B cell (primary cell): ENCODE results near the gene SLC25A48. TPM values are rescaled to one million over a fixed set of nuclear protein-coding genes. Genes with fewer than 3 reads are reported as not detected.

Source experiments
- ATAC-seq: fragments of 200-7000 bp; cut with Tn5 transposase; one replicate; pipeline ENCODE4 v1.10.0; 2021; ENCODE audit warnings: low read depth, mild to moderate bottlenecking, moderate number of reproducible peaks, moderate library complexity
- CTCF ChIA-PET: fragments of 350-600 bp; sonication (Branson Sonifier 250); formaldehyde crosslinking; loops from one replicate; lab custom pipeline; 2021; ENCODE audit warnings: antibody characterized with exemption, inconsistent platforms; lab: Charles Lee
- POLR2A ChIA-PET: fragments of 350-600 bp; sonication (Branson Sonifier 250); formaldehyde crosslinking; loops from one replicate; lab custom pipeline; 2021; ENCODE audit warnings: antibody characterized with exemption; lab: Charles Lee
- DNase-seq: peaks from one replicate; pipeline ENCODE4 v3.0.0; 2013
- H2AFZ ChIP-seq: 2 replicates; pipeline ENCODE4 v1.6.1; 2012; ENCODE audit warnings: mild to moderate bottlenecking, low read depth, low read length; ENCODE audit not compliant: insufficient read depth, poor library complexity, severe bottlenecking
- H3K27ac ChIP-seq, 2 donors: 1 replicate in 1 of 2; 2 replicates in 1 of 2; pipeline ENCODE4 v1.5.1; 2012 to 2013; ENCODE audit warnings: low read length in 2 of 2, mild to moderate bottlenecking in 2 of 2, moderate library complexity in 1 of 2
- H3K27me3 ChIP-seq, 4 experiments: fragments of 200-600 bp in 1 of 4; sonication (generic) in 1 of 4; replicated peaks in 1 of 4; 1 replicate in 2 of 4; 2 replicates in 2 of 4; pipeline versions ENCODE4 v1.6.1 to v1.7.0; 2013 to 2016; ENCODE audit warnings: low read length in 3 of 4, mild to moderate bottlenecking in 2 of 4, mixed read lengths in 1 of 4, moderate library complexity in 1 of 4; ENCODE audit not compliant: insufficient read depth in 4 of 4, control insufficient read depth in 3 of 4; ENCODE audit errors: control extremely low read depth in 1 of 4
- H3K36me3 ChIP-seq, 2 experiments: replicated peaks in 1 of 2; 1 replicate in 1 of 2; 2 replicates in 1 of 2; pipeline versions ENCODE4 v1.6.1 to v1.7.1; 2013; ENCODE audit warnings: low read length in 1 of 2; ENCODE audit not compliant: insufficient read depth in 2 of 2, control insufficient read depth in 1 of 2; ENCODE audit errors: control extremely low read depth in 1 of 2, extremely low read depth in 1 of 2
- H3K4me1 ChIP-seq, 2 donors: fragments of 200-600 bp in 1 of 2; sonication (generic) in 1 of 2; 1 replicate in 1 of 2; 2 replicates in 1 of 2; pipeline versions ENCODE4 v1.5.1 to v1.6.1; 2013 to 2017; ENCODE audit warnings: low read length in 2 of 2; ENCODE audit not compliant: control insufficient read depth in 2 of 2, insufficient read depth in 2 of 2
- H3K4me2 ChIP-seq: replicated peaks from 2 replicates; pipeline ENCODE3; 2012; ENCODE audit warnings: mild to moderate bottlenecking, low read depth, low read length; ENCODE audit not compliant: poor library complexity, severe bottlenecking
- H3K4me3 ChIP-seq, 5 experiments: fragments of 200-600 bp in 1 of 5; sonication (generic) in 1 of 5; 1 replicate in 3 of 5; 2 replicates in 2 of 5; pipeline versions ENCODE4 v1.5.1 to v1.7.0; 2011 to 2016; ENCODE audit warnings: low read length in 4 of 5, mild to moderate bottlenecking in 4 of 5, low read depth in 2 of 5, control low read depth in 1 of 5, moderate library complexity in 1 of 5; ENCODE audit not compliant: insufficient read depth in 1 of 5; ENCODE audit errors: control extremely low read depth in 1 of 5, extremely low read depth in 1 of 5
- H3K79me2 ChIP-seq: fragments of 200-600 bp; sonication (generic); one replicate; pipeline ENCODE4 v1.6.0; 2016; ENCODE audit warnings: low read length; ENCODE audit not compliant: control insufficient read depth, insufficient read depth
- H3K9ac ChIP-seq: fragments of 200-600 bp; sonication (generic); 2 replicates; pipeline ENCODE4 v1.6.1; 2017; ENCODE audit warnings: mild to moderate bottlenecking, low read length, moderate library complexity
- H3K9me3 ChIP-seq, 3 donors: one replicate each; pipeline versions ENCODE4 v1.6.1 to v1.7.1; 2013; ENCODE audit warnings: low read length in 2 of 3; ENCODE audit not compliant: control insufficient read depth in 2 of 3, insufficient read depth in 1 of 3; ENCODE audit errors: control extremely low read depth in 1 of 3
- H4K20me1 ChIP-seq: 2 replicates; pipeline ENCODE4 v1.6.0; 2012; ENCODE audit warnings: mild to moderate bottlenecking, low read length; ENCODE audit not compliant: insufficient read depth, control insufficient read depth, poor library complexity, severe bottlenecking
- H3K27ac Mint-ChIP-seq: one replicate; pipeline ENCODE4 v1.8.0; 2021; ENCODE audit warnings: mixed read lengths
- H3K27me3 Mint-ChIP-seq: one replicate; pipeline ENCODE4 v1.8.0; 2021; ENCODE audit warnings: mixed read lengths
- H3K4me1 Mint-ChIP-seq: one replicate; pipeline ENCODE4 v1.8.0; 2021; ENCODE audit warnings: mixed read lengths
- H3K4me3 Mint-ChIP-seq: one replicate; pipeline ENCODE4 v1.8.0; 2021; ENCODE audit warnings: mixed read lengths
- H3K9me3 Mint-ChIP-seq: one replicate; pipeline ENCODE4 v1.8.0; 2022; ENCODE audit warnings: mixed read lengths; ENCODE audit not compliant: insufficient read depth
- EZH2 ChIP-seq: IDR thresholded peaks from 2 replicates; pipeline ENCODE4 v1.6.1; 2012; ENCODE audit warnings: borderline replicate concordance, low read depth, mild to moderate bottlenecking, moderate library complexity, low read length; ENCODE audit not compliant: insufficient read depth, poor library complexity, severe bottlenecking
- WGBS: methylation state at CpG from one replicate; pipeline ENCODE4 v1.1.5; 2013; ENCODE audit warnings: missing lambda C conversion rate; ENCODE audit not compliant: insufficient coverage; 5-methylcytosine and 5-hydroxymethylcytosine counted together
- intact Hi-C: fragments of 100-400 bp; cut with micrococcal nuclease; formaldehyde crosslinking; loops from one replicate; pipeline ENCODE4 v1.10.0; 2022
- polyA plus RNA-seq: library from polyadenylated mRNA; depleted of rRNA; stranded (reverse); fragments of >200 nt; gene quantifications from 2 replicates; pipeline ENCODE4 v1.2.3, GENCODE V29; 2012
- total RNA-seq, 2 donors: library from RNA; stranded (reverse); fragments of 120-200 nt in 1 of 2; gene quantifications; 1 replicate in 1 of 2; 2 replicates in 1 of 2; pipeline versions ENCODE4 v1.2.3 to v1.2.4, GENCODE V29; 2013 to 2022
- TF ChIP-seq, protein P1 (sequence below): fragments of 200-600 bp; IDR thresholded peaks from one replicate; pipeline ENCODE4 v1.8.0; 2022; ENCODE audit warnings: antibody characterized with exemption, mild to moderate bottlenecking

The SLC25A48 gene
- total and polyA plus RNA-seq, 2 donors (not counting 1 experiment from before 2014, with no cell fraction given) = not detected

DNA sequence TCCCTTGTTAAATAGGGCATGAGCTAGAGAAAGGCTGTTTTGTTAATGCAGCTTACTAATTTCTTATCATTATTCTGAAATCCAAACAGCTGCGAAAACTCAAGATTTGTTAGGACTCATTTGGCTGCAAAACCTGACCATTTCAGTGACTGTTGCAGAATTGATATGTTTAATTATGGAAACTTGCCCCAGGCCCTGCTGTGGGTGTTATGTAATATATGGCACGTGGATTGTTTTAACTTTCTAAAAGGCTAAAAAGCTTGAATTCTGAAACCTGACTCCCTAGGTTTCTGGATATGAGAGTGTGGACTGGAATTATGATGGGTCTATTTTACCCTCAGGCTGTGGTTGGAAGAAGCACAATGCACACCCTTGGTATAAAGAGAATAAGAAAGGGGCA, 56.8 kb downstream of the SLC25A48 start:
- peaks cover 5% of the 10 kb centered on the region for H3K4me1 Mint-ChIP-seq
- no peak overlapping the region for H3K27ac ChIP-seq
- peaks cover 0 to 5% of the 10 kb centered on the region in 2 donors for H3K4me1 ChIP-seq
- no peak overlapping the region for H2AFZ ChIP-seq
- H3K27ac Mint-ChIP-seq = no peak overlapping the region
- no peaks in the 10 kb centered on the region for H3K36me3 ChIP-seq
- WGBS = 90% methylated on average over 2 of the region's 2 CpGs
- H3K4me2 ChIP-seq = no peak overlapping the region
- no peaks in the 10 kb centered on the region for H3K9me3 ChIP-seq
- ChIA-PET POLR2A (no interaction called here), CTCF (interaction anchor here (0.6 to 2.2 kb wide), 3 partner anchors 9 to 321 kb away, joined by 3 to 21 read pairs (median 4); no protein-coding TSS in a partner anchor)
- TF ChIP-seq, protein P1, sequence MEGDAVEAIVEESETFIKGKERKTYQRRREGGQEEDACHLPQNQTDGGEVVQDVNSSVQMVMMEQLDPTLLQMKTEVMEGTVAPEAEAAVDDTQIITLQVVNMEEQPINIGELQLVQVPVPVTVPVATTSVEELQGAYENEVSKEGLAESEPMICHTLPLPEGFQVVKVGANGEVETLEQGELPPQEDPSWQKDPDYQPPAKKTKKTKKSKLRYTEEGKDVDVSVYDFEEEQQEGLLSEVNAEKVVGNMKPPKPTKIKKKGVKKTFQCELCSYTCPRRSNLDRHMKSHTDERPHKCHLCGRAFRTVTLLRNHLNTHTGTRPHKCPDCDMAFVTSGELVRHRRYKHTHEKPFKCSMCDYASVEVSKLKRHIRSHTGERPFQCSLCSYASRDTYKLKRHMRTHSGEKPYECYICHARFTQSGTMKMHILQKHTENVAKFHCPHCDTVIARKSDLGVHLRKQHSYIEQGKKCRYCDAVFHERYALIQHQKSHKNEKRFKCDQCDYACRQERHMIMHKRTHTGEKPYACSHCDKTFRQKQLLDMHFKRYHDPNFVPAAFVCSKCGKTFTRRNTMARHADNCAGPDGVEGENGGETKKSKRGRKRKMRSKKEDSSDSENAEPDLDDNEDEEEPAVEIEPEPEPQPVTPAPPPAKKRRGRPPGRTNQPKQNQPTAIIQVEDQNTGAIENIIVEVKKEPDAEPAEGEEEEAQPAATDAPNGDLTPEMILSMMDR = no peak
- no peak for TF ChIP-seq EZH2
- no peaks in the 10 kb centered on the region for H4K20me1 ChIP-seq
- no peak overlapping the region for H3K4me3 ChIP-seq
- no peaks in the 10 kb centered on the region for H3K79me2 ChIP-seq
- H3K27me3 Mint-ChIP-seq = peaks cover 21% of the 10 kb centered on the region
- intact Hi-C loops = no loop called here
- DNase-seq = no peak
- no peak for ATAC-seq
- peaks cover 0 to 4% (median 3%) of the 10 kb centered on the region in 4 experiments for H3K27me3 ChIP-seq
- H3K9me3 Mint-ChIP-seq = no peaks in the 10 kb centered on the region
- no peak overlapping the region for H3K4me3 Mint-ChIP-seq
- no peak overlapping the region for H3K9ac ChIP-seq

GRCh38 chr5:135891791-135892190, 57.3 kb downstream of the SLC25A48 start:
- Histone ChIP-seq H3K4me1 (peaks cover 0 to 5% of the 10 kb centered on the region in 2 donors), H3K9ac (no peak overlapping the region), H3K27ac (no peak overlapping the region), H2AFZ (no peak overlapping the region), H3K9me3 (no peaks in the 10 kb centered on the region), H3K4me3 (no peak overlapping the region), H3K4me2 (no peak overlapping the region), H3K27me3 (peaks cover 0 to 5% (median 3%) of the 10 kb centered on the region in 4 experiments), H3K36me3 (no peaks in the 10 kb centered on the region), H3K79me2 (no peaks in the 10 kb centered on the region), H4K20me1 (no peaks in the 10 kb centered on the region)
- DNase-seq (no peak), ATAC-seq (no peak)
- Mint-ChIP-seq H3K27me3 (peaks cover 22% of the 10 kb centered on the region), H3K9me3 (no peaks in the 10 kb centered on the region), H3K4me3 (no peak overlapping the region), H3K27ac (no peak overlapping the region), H3K4me1 (peaks cover 5% of the 10 kb centered on the region)
- no peak for TF ChIP-seq EZH2
- TF ChIP-seq, protein P1 = no peak
- intact Hi-C loops = no loop called here
- CTCF ChIA-PET = interaction anchor here (0.6 to 2.2 kb wide), 2 partner anchors 19 to 321 kb away, joined by 3 to 21 read pairs; no protein-coding TSS in a partner anchor
- POLR2A ChIA-PET = no interaction called here
